Measurements from ENCODE around the gene ADAM19. TPM values are rescaled to one million over a fixed set of nuclear protein-coding genes. Genes with fewer than 3 reads are reported as not detected.

Gene ADAM19
- total RNA-seq, 4 donors from 2014 or later = 2.4 to 25.6 (median 15.3) TPM

GRCh38 chr5:157449011-157449723 lies 126.4 kb downstream of the ADAM19 start:
- intact Hi-C loops (cut with DNase I; ENCODE audit: low total_unique reads) = no loop called here
- Histone ChIP-seq H3K9me3 (no peaks in the 10 kb centered on the region), H3K27me3 (no peaks in the 10 kb centered on the region), H3K36me3 (no peaks in the 10 kb centered on the region), H3K4me3 (no peak overlapping the region), H3K4me1 (no peaks in the 10 kb centered on the region), H3K27ac (peak overlapping the region in 1 of 2 donors; percentile 25)
- DNase-seq = peak; percentile 33 to 68
- no peak for TF ChIP-seq POLR2A (IDR thresholded peaks at IDR 0.05)
- no peak for TF ChIP-seq CTCF (IDR thresholded peaks at IDR 0.05)

- DNase-seq = no peak
- intact Hi-C loops (cut with DNase I; ENCODE audit: low total_unique reads) = no loop called here
These were observed 128.4 kb downstream of the ADAM19 start for GRCh38 chr5:157447201-157447637.

GRCh38 chr5:157446412-157446935 lies 129.1 kb downstream of the ADAM19 start:
- no peaks in the 10 kb centered on the region for H3K9me3 ChIP-seq
- H3K36me3 ChIP-seq = no peaks in the 10 kb centered on the region
- no peak overlapping the region for H3K4me3 ChIP-seq
- TF ChIP-seq POLR2A (IDR thresholded peaks at IDR 0.05) = no peak
- TF ChIP-seq CTCF (IDR thresholded peaks at IDR 0.05) = no peak
- no peak overlapping the region for H3K27ac ChIP-seq
- intact Hi-C loops (cut with DNase I; ENCODE audit: low total_unique reads) = no loop called here
- H3K4me1 ChIP-seq = no peaks in the 10 kb centered on the region
- no peak for DNase-seq
- no peaks in the 10 kb centered on the region for H3K27me3 ChIP-seq

More at GRCh38 chr5:157447201-157447637, 128.4 kb downstream of the ADAM19 start:
- Histone ChIP-seq H3K27ac (no peak overlapping the region), H3K27me3 (no peaks in the 10 kb centered on the region), H3K4me3 (no peak overlapping the region), H3K4me1 (no peaks in the 10 kb centered on the region), H3K36me3 (no peaks in the 10 kb centered on the region), H3K9me3 (no peaks in the 10 kb centered on the region)
- TF ChIP-seq POLR2A (IDR thresholded peaks at IDR 0.05) (no peak), CTCF (IDR thresholded peaks at IDR 0.05) (no peak)

GRCh38 chr5:157445745-157446411 lies 129.7 kb downstream of the ADAM19 start:
- no peaks in the 10 kb centered on the region for H3K27me3 ChIP-seq
- no peaks in the 10 kb centered on the region for H3K36me3 ChIP-seq
- DNase-seq = no peak
- intact Hi-C loops (cut with DNase I; ENCODE audit: low total_unique reads) = no loop called here
- no peak for TF ChIP-seq CTCF (IDR thresholded peaks at IDR 0.05)
- no peak for TF ChIP-seq POLR2A (IDR thresholded peaks at IDR 0.05)
- H3K9me3 ChIP-seq = no peaks in the 10 kb centered on the region
- no peaks in the 10 kb centered on the region for H3K4me1 ChIP-seq
- H3K27ac ChIP-seq = no peak overlapping the region
- H3K4me3 ChIP-seq = no peak overlapping the region

- Histone ChIP-seq H3K9me3 (no peaks in the 10 kb centered on the region), H3K27ac (no peak overlapping the region), H3K4me1 (no peaks in the 10 kb centered on the region), H3K4me3 (no peak overlapping the region), H3K27me3 (no peaks in the 10 kb centered on the region), H3K36me3 (no peaks in the 10 kb centered on the region)
- DNase-seq = no peak
- TF ChIP-seq CTCF (IDR thresholded peaks at IDR 0.05) (no peak), POLR2A (IDR thresholded peaks at IDR 0.05) (no peak)
- intact Hi-C loops (cut with DNase I; ENCODE audit: low total_unique reads) = no loop called here
These were observed 131.4 kb downstream of the ADAM19 start for GRCh38 chr5:157444224-157444623.

All from uterus (tissue), 4 donors.